ENCODE results near the gene EXOC3L1. TPM values are rescaled to one million over a fixed set of nuclear protein-coding genes. Genes with fewer than 3 reads are reported as not detected.
A peak's percentile ranks its signal among the peaks of the same experiment; 100 is the strongest.

The EXOC3L1 gene
- total RNA-seq, 2 donors from 2014 or later = not detected

DNA sequence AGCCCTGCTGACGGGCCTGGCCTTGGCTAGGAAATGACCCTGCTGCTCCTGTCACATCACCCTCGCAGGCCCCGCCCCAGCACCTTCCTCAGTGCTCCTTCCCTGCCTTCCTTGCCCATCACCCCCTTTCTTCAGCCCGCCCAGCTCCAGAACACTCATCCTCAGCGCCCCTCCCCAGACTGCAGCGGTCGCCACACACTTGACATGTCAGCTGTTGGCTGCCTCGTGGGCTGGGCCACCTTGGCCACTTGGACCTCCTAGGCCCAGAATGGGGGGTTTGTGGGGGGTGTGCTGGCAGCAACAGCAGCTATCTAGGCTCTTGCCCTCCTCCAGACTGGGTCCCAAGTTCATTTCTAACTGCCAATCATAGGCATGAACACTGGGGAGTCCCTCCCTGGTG lies 19.6 kb upstream of the EXOC3L1 start:
- no peak overlapping the region for H3K27ac Mint-ChIP-seq
- no peak for ATAC-seq
- peaks cover 3% of the 10 kb centered on the region for H3K4me1 Mint-ChIP-seq

DNA sequence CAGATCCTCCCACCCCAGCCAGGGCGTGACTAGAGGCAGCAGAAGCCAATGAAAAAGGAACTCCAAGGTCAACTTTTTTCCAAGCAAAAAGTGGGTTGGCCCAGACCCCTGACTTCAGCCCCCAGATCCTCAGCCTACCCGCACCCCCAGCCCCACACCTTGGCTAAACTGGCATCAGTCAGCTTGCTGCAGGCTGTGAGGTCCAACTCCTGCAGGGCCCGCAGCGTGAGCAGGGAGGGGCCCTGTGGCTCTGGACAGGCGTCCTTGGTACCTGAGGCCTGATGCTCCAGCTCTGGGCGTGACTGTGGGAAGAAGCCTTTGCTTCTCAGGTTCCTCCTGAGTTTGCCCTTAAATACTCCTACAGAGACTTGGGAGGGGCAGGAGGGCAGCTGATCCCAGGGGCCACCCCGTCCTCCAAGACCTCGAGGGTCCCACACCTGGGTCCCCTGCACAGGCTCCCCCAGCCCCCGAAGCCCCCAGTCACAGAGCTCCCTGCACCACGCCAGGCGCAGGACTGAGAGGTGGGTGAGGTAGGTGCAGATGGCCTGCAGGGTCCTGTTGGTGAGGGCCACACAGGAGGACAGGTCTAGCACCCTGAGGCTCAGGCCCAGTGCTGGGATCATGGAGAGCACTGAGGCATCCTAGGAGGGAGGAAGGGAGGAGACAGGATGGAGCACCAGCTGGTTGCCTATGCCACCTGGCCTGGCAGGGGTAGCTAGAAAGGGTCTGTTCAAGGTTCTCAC lies 18.4 kb upstream of the EXOC3L1 start:
- no peak overlapping the region for H3K27ac Mint-ChIP-seq
- no peaks in the 10 kb centered on the region for H3K36me3 Mint-ChIP-seq (ENCODE audit: low read depth)
- H3K4me3 Mint-ChIP-seq = no peak overlapping the region
- no peaks in the 10 kb centered on the region for H3K9me3 ChIP-seq (ENCODE audit: control insufficient read depth, low read length, poor library complexity, severe bottlenecking)
- peaks cover 3% of the 10 kb centered on the region for H3K4me1 Mint-ChIP-seq
- ATAC-seq (no peak), DNase-seq (no peak)
- no peaks in the 10 kb centered on the region for H3K27me3 Mint-ChIP-seq

More for the DNA sequence above, 19.6 kb upstream of the EXOC3L1 start:
- H3K9me3 ChIP-seq (ENCODE audit: control insufficient read depth, low read length, poor library complexity, severe bottlenecking) = no peaks in the 10 kb centered on the region
- Mint-ChIP-seq H3K36me3 (ENCODE audit: low read depth) (no peaks in the 10 kb centered on the region), H3K27me3 (no peaks in the 10 kb centered on the region), H3K4me3 (no peak overlapping the region)
- no peak for DNase-seq

DNA sequence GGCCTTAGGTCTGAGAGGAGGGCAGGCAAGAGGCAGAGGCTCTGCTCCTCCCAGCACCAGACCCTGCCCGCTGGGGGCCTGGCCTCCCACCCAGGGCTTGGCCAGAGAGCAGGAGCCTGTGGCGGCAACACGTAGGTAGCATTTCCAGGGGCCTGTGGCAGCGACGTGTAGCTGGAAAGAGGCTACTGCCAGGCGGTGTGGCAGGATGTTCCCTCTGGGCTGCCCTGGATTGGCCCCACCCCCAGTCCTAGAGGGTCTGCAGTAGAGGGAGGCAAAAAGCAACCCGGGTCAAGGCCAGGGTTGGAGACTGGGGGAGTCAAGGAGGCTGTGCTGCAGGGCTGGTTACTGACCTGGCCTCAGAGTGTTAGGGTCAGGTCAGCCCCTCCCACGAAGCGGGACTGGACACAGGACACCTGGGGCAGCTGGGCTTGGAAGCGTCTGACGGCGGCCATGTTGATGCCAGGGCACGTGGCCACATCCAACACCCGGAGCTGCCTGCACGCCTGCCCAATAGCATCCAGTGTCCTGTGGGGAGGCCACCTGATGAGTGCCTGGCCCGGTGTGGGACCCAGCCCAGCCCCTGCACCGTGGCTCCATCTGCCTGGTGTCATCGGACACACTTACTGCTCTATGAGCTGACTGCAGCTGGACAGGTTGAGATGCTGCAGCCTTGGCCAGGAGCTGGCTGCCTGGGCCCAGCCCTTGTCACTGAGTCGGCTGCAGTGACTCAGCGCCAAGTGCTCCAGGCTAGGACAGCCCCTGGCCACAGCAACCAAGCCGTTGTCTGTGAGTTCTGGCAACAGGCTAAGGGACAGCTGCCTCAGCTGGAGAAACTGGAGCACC lies 17.5 kb upstream of the EXOC3L1 start:
- Mint-ChIP-seq H3K27ac (no peak overlapping the region), H3K27me3 (no peaks in the 10 kb centered on the region), H3K4me1 (peaks cover 3% of the 10 kb centered on the region), H3K4me3 (no peak overlapping the region), H3K36me3 (ENCODE audit: low read depth) (no peaks in the 10 kb centered on the region)
- no peak for DNase-seq
- no peak for ATAC-seq
- H3K9me3 ChIP-seq (ENCODE audit: control insufficient read depth, low read length, poor library complexity, severe bottlenecking) = no peaks in the 10 kb centered on the region

DNA sequence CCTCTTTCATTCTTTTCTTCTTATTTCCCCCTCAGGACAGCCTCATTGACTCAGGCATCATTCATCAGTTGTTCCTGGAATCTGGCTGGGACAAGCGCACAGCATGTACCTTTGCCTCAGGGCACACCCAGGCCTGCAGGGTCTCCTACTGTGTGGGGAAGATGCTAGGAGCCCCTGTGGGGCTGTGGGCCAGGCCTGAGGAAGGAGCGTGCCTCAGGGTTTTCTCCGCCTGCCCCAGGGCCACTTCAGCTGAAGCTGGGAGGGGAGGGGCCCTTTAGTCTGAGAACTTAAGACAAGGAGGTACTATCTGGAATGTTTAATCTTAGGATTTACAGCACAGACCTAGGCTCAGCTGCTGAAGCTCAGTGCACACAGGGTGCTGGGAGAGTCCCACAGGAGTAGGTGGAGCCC lies 16.9 kb upstream of the EXOC3L1 start:
- ATAC-seq (no peak), DNase-seq (no peak)
- Mint-ChIP-seq H3K27ac (no peak overlapping the region), H3K36me3 (ENCODE audit: low read depth) (no peaks in the 10 kb centered on the region), H3K4me1 (peaks cover 3% of the 10 kb centered on the region), H3K27me3 (no peaks in the 10 kb centered on the region), H3K4me3 (no peak overlapping the region)
- no peaks in the 10 kb centered on the region for H3K9me3 ChIP-seq (ENCODE audit: control insufficient read depth, low read length, poor library complexity, severe bottlenecking)

DNA sequence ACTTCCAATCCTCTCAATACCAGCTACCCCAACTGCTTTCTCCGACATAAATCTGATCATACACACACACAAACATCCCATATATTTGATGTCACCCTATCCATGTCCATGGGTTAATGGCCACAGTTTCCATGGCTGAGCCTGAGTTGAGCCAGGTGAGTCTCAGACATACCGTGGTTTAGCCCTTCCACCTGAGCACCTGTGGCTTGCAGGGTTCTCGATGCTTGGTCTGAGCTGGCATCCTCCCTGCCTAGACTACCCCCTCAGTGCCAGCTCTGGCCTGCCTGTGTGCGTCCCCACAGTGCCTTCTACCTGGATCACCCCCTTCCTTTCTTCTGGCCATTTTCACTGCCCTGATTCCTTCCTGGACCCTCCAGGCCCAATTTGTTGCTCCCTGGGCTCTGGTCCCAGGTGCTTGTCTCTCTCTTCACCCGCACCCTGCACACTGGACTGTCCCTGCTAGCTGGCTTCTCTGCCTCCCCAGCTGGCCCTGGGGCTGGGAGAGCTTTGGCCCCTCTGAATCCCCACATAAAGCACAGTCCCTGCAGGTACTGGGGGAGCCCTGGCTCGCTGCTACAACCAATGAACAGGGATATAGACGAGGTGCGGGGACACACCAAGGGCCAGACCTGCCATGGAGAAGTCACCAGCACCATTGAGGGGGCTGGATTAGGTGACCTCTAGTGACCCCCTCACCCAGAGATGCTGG lies 16.3 kb upstream of the EXOC3L1 start:
- Mint-ChIP-seq H3K4me1 (peaks cover 3% of the 10 kb centered on the region), H3K4me3 (no peak overlapping the region), H3K36me3 (ENCODE audit: low read depth) (no peaks in the 10 kb centered on the region), H3K27ac (no peak overlapping the region), H3K27me3 (no peaks in the 10 kb centered on the region)
- DNase-seq = no peak
- no peak for ATAC-seq
- no peaks in the 10 kb centered on the region for H3K9me3 ChIP-seq (ENCODE audit: control insufficient read depth, low read length, poor library complexity, severe bottlenecking)

DNA sequence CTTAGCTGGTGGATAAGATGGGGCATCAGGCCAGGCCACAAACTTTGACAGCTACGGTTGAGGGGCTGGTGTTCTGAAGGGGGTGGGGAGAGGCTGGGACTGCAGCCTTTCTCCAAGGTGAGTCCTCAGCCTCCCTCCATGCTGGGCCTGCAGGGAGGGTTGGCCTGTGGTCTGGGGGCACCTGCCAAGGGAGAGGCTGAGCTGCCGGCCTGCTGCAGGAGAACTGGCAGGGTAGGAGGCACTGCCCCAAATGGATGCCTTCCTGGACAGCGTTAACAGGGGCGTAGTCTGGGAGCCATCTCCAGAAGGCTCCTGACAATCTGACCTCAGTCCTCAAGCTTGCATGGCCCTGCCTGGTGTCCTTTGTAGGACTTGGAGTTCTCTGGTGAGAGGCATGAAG lies 14.1 kb upstream of the EXOC3L1 start:
- DNase-seq = no peak
- Mint-ChIP-seq H3K36me3 (ENCODE audit: low read depth) (no peaks in the 10 kb centered on the region), H3K27me3 (no peaks in the 10 kb centered on the region), H3K4me3 (no peak overlapping the region), H3K27ac (no peak overlapping the region), H3K4me1 (peaks cover 2% of the 10 kb centered on the region)
- ATAC-seq = no peak
- H3K9me3 ChIP-seq (ENCODE audit: control insufficient read depth, low read length, poor library complexity, severe bottlenecking) = no peaks in the 10 kb centered on the region

DNA sequence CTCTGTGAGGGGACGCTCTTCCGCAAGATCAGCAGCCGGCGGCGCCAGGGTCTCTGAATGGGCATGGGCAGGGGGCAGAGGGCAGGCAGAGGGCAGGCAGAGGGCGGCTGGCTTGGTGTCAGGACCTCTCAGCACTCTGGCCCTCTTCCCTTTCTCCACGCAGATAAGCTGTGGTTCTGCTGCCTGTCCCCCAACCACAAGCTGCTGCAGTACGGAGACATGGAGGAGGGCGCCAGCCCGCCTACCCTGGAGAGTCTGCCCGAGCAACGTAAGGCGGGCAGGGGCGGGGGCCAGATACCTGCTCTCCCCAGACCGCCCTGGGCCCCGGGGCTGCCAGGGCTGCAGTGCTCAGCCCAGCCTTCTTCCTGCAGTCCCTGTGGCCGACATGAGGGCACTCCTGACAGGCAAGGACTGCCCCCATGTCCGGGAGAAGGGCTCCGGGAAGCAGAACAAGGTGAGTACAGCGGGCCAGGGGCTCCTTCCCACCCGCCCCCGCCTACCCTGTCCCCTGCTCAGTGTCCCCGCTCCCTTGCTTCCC lies 13.1 kb upstream of the EXOC3L1 start:
- H3K4me1 Mint-ChIP-seq = peaks cover 4% of the 10 kb centered on the region
- no peak overlapping the region for H3K4me3 Mint-ChIP-seq
- ATAC-seq = no peak
- DNase-seq = no peak
- H3K9me3 ChIP-seq (ENCODE audit: control insufficient read depth, low read length, poor library complexity, severe bottlenecking) = no peaks in the 10 kb centered on the region
- H3K27me3 Mint-ChIP-seq = no peaks in the 10 kb centered on the region
- no peak overlapping the region for H3K27ac Mint-ChIP-seq
- no peaks in the 10 kb centered on the region for H3K36me3 Mint-ChIP-seq (ENCODE audit: low read depth)

DNA sequence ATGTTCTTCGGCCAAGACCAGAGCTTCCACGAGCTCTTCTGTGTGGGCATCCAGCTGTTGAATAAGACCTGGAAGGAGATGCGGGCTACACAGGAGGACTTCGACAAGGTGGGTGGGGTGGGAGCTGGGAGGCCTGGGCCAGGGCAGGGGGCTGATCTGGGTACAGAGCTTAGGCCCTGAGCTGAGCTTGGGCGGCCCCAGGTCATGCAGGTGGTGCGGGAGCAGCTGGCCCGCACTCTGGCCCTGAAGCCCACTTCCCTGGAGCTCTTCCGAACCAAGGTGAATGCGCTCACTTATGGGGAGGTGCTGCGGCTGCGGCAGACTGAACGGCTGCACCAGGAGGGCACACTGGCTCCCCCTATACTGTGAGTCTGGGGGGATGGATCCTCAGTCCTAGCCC lies 12.5 kb upstream of the EXOC3L1 start:
- Mint-ChIP-seq H3K27ac (no peak overlapping the region), H3K4me3 (no peak overlapping the region), H3K27me3 (no peaks in the 10 kb centered on the region), H3K4me1 (peaks cover 4% of the 10 kb centered on the region), H3K36me3 (ENCODE audit: low read depth) (no peaks in the 10 kb centered on the region)
- DNase-seq (no peak), ATAC-seq (no peak)
- H3K9me3 ChIP-seq (ENCODE audit: control insufficient read depth, low read length, poor library complexity, severe bottlenecking) = no peaks in the 10 kb centered on the region

DNA sequence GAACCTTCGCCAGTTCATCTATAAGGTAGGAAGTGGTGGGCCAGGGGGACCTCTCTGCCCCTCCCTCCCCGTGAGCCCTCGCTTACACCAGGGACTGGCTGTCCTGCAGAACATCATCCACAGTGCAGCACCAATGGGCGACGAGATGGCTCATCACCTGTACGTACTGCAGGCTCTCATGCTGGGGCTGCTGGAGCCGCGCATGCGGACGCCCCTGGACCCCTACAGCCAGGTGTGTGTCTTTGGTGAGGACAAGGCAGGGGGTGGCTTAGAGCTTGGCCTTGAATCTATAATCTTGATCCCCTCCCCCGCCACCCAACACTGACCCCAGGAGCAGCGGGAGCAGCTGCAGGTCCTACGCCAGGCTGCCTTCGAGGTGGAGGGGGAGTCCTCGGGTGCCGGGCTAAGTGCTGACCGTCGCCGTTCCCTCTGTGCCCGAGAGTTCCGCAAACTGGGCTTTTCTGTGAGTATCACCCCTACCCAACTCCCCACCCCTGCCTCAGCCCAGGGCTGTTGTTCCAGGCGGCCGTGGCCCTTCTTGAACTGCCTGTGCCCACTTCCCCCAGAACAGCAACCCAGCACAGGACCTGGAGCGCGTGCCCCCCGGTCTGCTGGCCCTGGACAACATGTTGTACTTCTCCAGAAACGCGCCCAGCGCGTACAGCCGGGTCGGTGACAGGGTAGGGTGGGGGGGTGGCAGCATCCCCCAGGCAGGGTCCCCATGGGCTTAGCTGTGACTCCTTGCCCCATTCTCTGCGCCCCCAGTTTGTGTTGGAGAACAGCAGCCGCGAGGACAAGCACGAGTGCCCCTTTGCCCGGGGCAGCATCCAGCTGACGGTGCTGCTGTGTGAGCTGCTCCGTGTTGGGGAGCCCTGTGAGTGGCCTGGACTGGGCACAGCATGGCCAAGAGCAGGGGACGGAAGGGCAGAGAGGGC lies 11.7 kb upstream of the EXOC3L1 start:
- Mint-ChIP-seq H3K4me3 (no peak overlapping the region), H3K27me3 (no peaks in the 10 kb centered on the region), H3K36me3 (ENCODE audit: low read depth) (no peaks in the 10 kb centered on the region), H3K4me1 (peaks cover 6% of the 10 kb centered on the region), H3K27ac (no peak overlapping the region)
- no peak for DNase-seq
- no peaks in the 10 kb centered on the region for H3K9me3 ChIP-seq (ENCODE audit: control insufficient read depth, low read length, poor library complexity, severe bottlenecking)
- ATAC-seq = no peak

DNA sequence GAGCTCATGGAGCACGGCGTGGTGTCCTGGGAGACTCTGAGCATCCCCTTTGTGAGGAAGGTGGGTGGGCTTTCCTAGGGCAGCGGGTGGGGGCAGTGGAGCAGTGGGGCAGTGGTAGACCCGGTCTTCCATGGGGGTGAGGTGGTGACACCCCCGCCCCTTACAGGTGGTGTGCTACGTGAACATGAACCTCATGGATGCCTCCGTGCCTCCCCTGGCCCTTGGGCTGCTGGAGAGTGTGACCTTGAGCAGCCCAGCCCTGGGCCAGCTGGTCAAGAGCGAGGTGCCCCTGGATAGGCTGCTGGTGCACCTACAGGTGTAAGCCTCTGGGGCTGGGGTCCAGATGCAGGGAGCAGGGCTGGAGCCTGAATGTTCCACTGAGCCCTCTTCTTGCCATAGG lies 10.6 kb upstream of the EXOC3L1 start:
- Mint-ChIP-seq H3K4me1 (peaks cover 16% of the 10 kb centered on the region), H3K27me3 (no peaks in the 10 kb centered on the region), H3K27ac (no peak overlapping the region), H3K36me3 (ENCODE audit: low read depth) (peaks cover 3% of the 10 kb centered on the region), H3K4me3 (no peak overlapping the region)
- no peaks in the 10 kb centered on the region for H3K9me3 ChIP-seq (ENCODE audit: control insufficient read depth, low read length, poor library complexity, severe bottlenecking)
- no peak for ATAC-seq
- no peak for DNase-seq

DNA sequence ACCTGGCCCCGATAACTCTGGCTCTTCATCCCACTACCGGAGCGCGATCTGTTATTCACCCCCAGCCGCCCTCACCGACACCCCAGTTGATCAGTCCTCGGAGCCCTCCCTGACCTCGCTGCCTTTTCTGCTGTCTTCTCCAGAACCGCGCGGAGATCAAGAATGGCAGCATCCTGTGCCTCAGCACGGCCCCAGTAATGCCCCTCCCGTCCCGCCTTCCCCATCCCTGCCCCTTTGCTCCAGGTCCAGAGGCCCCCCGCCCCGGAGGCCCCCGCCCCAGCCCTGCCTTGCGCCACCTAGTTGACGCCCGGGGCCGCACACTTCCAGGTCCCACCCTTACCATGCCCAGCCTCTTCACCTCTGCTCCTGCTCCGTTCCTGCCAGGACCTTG lies 9.9 kb upstream of the EXOC3L1 start:
- peak; percentile 5 for ATAC-seq
- Mint-ChIP-seq H3K4me1 (peaks cover 16% of the 10 kb centered on the region), H3K4me3 (no peak overlapping the region), H3K27me3 (no peaks in the 10 kb centered on the region), H3K27ac (no peak overlapping the region), H3K36me3 (ENCODE audit: low read depth) (peaks cover 3% of the 10 kb centered on the region)
- no peak for DNase-seq
- H3K9me3 ChIP-seq (ENCODE audit: control insufficient read depth, low read length, poor library complexity, severe bottlenecking) = no peaks in the 10 kb centered on the region

DNA sequence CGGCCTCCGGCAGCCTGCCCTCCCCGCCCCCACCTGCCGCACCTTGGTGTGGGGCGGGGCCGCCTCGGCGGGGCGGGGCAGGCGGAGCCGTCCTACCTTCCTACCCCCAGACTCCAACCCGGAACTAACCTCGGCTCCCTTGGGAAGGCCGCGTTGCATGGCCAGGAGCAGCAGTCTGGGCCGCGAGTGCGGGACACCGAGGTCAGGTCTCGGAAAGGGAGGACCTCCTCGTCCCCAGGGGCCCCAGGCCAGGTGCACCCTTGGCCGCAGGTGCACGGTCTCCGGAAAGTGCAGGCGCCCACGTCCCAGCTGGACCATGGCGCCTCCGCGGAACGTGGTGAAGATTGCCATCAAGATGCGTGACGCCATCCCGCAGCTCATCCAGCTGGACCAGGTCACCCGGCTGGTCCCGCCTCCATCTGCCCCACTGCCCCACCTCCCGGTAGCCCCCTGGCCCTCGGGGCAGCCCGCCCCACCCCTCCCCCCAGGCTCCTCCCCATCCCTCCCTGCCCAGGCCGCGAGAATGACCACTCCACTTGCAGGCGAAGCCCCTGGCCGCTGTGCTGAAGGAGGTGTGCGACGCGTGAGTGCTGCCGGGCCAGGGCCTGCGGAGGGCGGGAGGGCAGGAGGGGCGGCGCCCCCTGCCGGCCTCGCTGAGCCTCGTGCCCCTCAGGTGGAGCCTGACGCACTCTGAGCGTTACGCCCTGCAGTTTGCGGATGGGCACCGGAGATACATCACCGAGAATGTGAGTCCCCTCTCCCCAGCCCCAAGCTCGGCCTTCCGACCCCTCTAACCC lies 9.3 kb upstream of the EXOC3L1 start, which contains the start of gene ELMO3:
TSS of gene ELMO3 (plus strand) at position 121 of the 797 bp plus-strand sequence. CDS start at position 317, 196 bp downstream.
- ATAC-seq (peak; percentile 11), DNase-seq (no peak)
- H3K4me3 Mint-ChIP-seq = no peak within 1 kb of the TSS
- H3K27ac Mint-ChIP-seq = peak within 1 kb of the TSS; percentile 47
- H3K36me3 Mint-ChIP-seq (ENCODE audit: low read depth) = peaks cover 3% of the 10 kb centered on the region
- peaks cover 16% of the 10 kb centered on the region for H3K4me1 Mint-ChIP-seq
- H3K9me3 ChIP-seq (ENCODE audit: control insufficient read depth, low read length, poor library complexity, severe bottlenecking) = no peaks in the 10 kb centered on the region
- H3K27me3 Mint-ChIP-seq = no peaks in the 10 kb centered on the region
